ENCODE measurements around the gene SFMBT2. TPM values are rescaled to one million over a fixed set of nuclear protein-coding genes. Genes with fewer than 3 reads are reported as not detected.

SFMBT2 gene
- polyA plus RNA-seq, 4 donors, result 0.45 to 2.5 (median 1.3) TPM

GRCh38 chr10:7377614-7378248, 33.1 kb downstream of the SFMBT2 start:
- FAIRE-seq (no peak), DNase-seq (no peak)
- H3K27me3 ChIP-seq (ENCODE audit: control insufficient read depth in 3 of 3, insufficient read depth in 3 of 3, low read length in 3 of 3), result no peaks in the 10 kb centered on the region
- H3K4me1 ChIP-seq (ENCODE audit: control insufficient read depth in 3 of 3, insufficient read depth in 2 of 3, low read depth in 1 of 3, low read length in 2 of 3), result no peaks in the 10 kb centered on the region
- H3K36me3 ChIP-seq (ENCODE audit: control insufficient read depth in 3 of 3, insufficient read depth in 2 of 3, low read depth in 1 of 3, low read length in 3 of 3), result peaks cover 0 to 5% (median 3%) of the 10 kb centered on the region in 3 donors
- H3K27ac ChIP-seq (ENCODE audit: low read depth in 1 of 3, low read length in 2 of 3), result no peak overlapping the region
- 93 to 97% (median 96%) methylated on average over 7 of the region's 7 CpGs for WGBS, 3 donors
- no peak overlapping the region for H3K4me3 ChIP-seq (ENCODE audit: low read depth in 1 of 3, low read length in 3 of 3)
- peaks cover 0 to 4% of the 10 kb centered on the region in 2 donors for H3K9me3 ChIP-seq (ENCODE audit: control insufficient read depth in 2 of 2, insufficient read depth in 1 of 2, low read depth in 1 of 2, low read length in 1 of 2)

GRCh38 chr10:7374795-7375194, 36.0 kb downstream of the SFMBT2 start:
- H3K27ac ChIP-seq (ENCODE audit: low read depth in 1 of 3, low read length in 2 of 3), result no peak overlapping the region
- DNase-seq (no peak), FAIRE-seq (no peak)
- H3K36me3 ChIP-seq (ENCODE audit: control insufficient read depth in 3 of 3, insufficient read depth in 2 of 3, low read depth in 1 of 3, low read length in 3 of 3), result peaks cover 0 to 6% (median 3%) of the 10 kb centered on the region in 3 donors
- no peaks in the 10 kb centered on the region for H3K4me1 ChIP-seq (ENCODE audit: control insufficient read depth in 3 of 3, insufficient read depth in 2 of 3, low read depth in 1 of 3, low read length in 2 of 3)
- no peaks in the 10 kb centered on the region for H3K27me3 ChIP-seq (ENCODE audit: control insufficient read depth in 3 of 3, insufficient read depth in 3 of 3, low read length in 3 of 3)
- no peak overlapping the region for H3K4me3 ChIP-seq (ENCODE audit: low read depth in 1 of 3, low read length in 3 of 3)
- peaks cover 0 to 5% of the 10 kb centered on the region in 2 donors for H3K9me3 ChIP-seq (ENCODE audit: control insufficient read depth in 2 of 2, insufficient read depth in 1 of 2, low read depth in 1 of 2, low read length in 1 of 2)
- WGBS, 3 donors, result 83 to 90% (median 89%) methylated on average over 5 of the region's 5 CpGs

GRCh38 chr10:7373039-7373438, 37.8 kb downstream of the SFMBT2 start:
- DNase-seq (no peak), FAIRE-seq (no peak)
- Histone ChIP-seq H3K4me3 (ENCODE audit: low read depth in 1 of 3, low read length in 3 of 3) (no peak overlapping the region), H3K4me1 (ENCODE audit: control insufficient read depth in 3 of 3, insufficient read depth in 2 of 3, low read depth in 1 of 3, low read length in 2 of 3) (no peaks in the 10 kb centered on the region), H3K27ac (ENCODE audit: low read depth in 1 of 3, low read length in 2 of 3) (no peak overlapping the region), H3K9me3 (ENCODE audit: control insufficient read depth in 2 of 2, insufficient read depth in 1 of 2, low read depth in 1 of 2, low read length in 1 of 2) (peaks cover 0 to 5% of the 10 kb centered on the region in 2 donors), H3K36me3 (ENCODE audit: control insufficient read depth in 3 of 3, insufficient read depth in 2 of 3, low read depth in 1 of 3, low read length in 3 of 3) (peaks cover 0 to 10% (median 3%) of the 10 kb centered on the region in 3 donors), H3K27me3 (ENCODE audit: control insufficient read depth in 3 of 3, insufficient read depth in 3 of 3, low read length in 3 of 3) (no peaks in the 10 kb centered on the region)
- 87 to 93% (median 89%) methylated on average over 6 of the region's 6 CpGs for WGBS, 3 donors

GRCh38 chr10:7372504-7372903, 38.3 kb downstream of the SFMBT2 start:
- H3K27me3 ChIP-seq (ENCODE audit: control insufficient read depth in 3 of 3, insufficient read depth in 3 of 3, low read length in 3 of 3), result no peaks in the 10 kb centered on the region
- 77 to 92% (median 88%) methylated on average over 8 of the region's 8 CpGs for WGBS, 3 donors
- no peak for DNase-seq
- peaks cover 0 to 12% (median 0%) of the 10 kb centered on the region in 3 donors for H3K36me3 ChIP-seq (ENCODE audit: control insufficient read depth in 3 of 3, insufficient read depth in 2 of 3, low read depth in 1 of 3, low read length in 3 of 3)
- no peaks in the 10 kb centered on the region for H3K4me1 ChIP-seq (ENCODE audit: control insufficient read depth in 3 of 3, insufficient read depth in 2 of 3, low read depth in 1 of 3, low read length in 2 of 3)
- H3K27ac ChIP-seq (ENCODE audit: low read depth in 1 of 3, low read length in 2 of 3), result no peak overlapping the region
- peaks cover 0 to 5% of the 10 kb centered on the region in 2 donors for H3K9me3 ChIP-seq (ENCODE audit: control insufficient read depth in 2 of 2, insufficient read depth in 1 of 2, low read depth in 1 of 2, low read length in 1 of 2)
- no peak for FAIRE-seq
- H3K4me3 ChIP-seq (ENCODE audit: low read depth in 1 of 3, low read length in 3 of 3), result no peak overlapping the region

GRCh38 chr10:7370511-7370910, 40.3 kb downstream of the SFMBT2 start:
- no peak overlapping the region for H3K4me3 ChIP-seq (ENCODE audit: low read depth in 1 of 3, low read length in 3 of 3)
- no peak for FAIRE-seq
- peaks cover 0 to 13% (median 0%) of the 10 kb centered on the region in 3 donors for H3K36me3 ChIP-seq (ENCODE audit: control insufficient read depth in 3 of 3, insufficient read depth in 2 of 3, low read depth in 1 of 3, low read length in 3 of 3)
- no peaks in the 10 kb centered on the region for H3K4me1 ChIP-seq (ENCODE audit: control insufficient read depth in 3 of 3, insufficient read depth in 2 of 3, low read depth in 1 of 3, low read length in 2 of 3)
- DNase-seq, result no peak
- WGBS, 3 donors, result 88 to 94% (median 90%) methylated on average over 7 of the region's 7 CpGs
- peaks cover 0 to 5% of the 10 kb centered on the region in 2 donors for H3K9me3 ChIP-seq (ENCODE audit: control insufficient read depth in 2 of 2, insufficient read depth in 1 of 2, low read depth in 1 of 2, low read length in 1 of 2)
- no peak overlapping the region for H3K27ac ChIP-seq (ENCODE audit: low read depth in 1 of 3, low read length in 2 of 3)
- no peaks in the 10 kb centered on the region for H3K27me3 ChIP-seq (ENCODE audit: control insufficient read depth in 3 of 3, insufficient read depth in 3 of 3, low read length in 3 of 3)

DNA sequence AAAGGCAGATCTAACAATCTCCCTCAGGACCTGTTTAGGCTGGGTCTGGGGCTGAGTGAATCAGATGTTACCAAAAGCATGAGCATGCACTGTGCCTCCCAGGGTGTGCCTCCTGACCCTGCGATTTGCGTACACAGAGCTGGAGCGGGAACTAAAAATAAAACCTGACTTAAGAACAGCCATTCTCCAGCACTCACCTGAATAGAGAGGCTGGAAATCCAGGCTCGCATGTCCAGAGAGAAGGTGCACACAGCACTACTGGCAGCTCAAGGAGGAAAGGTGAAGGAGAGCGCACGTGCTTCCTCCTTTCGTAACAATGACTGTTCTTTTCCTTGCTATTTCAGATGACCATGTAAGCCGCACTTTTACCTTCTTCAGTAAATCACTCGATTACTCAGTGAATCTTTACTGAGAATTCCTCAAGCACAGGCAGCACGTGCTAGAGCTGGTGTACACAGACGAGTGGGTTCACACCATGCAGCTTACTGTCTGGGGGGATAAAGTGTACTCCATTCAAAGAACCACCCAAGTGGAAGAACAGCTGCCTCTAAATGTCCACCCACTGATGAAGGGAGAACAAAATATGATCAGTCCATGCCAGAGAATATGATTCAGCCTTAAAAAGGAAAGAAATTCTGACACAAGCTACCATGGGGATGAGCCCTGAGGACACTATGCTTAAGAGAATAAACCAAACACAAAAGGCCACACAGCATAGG, 45.6 kb downstream of the SFMBT2 start:
- Histone ChIP-seq H3K9me3 (ENCODE audit: control insufficient read depth in 2 of 2, insufficient read depth in 1 of 2, low read depth in 1 of 2, low read length in 1 of 2) (peaks cover 0 to 6% of the 10 kb centered on the region in 2 donors), H3K27ac (ENCODE audit: low read depth in 1 of 3, low read length in 2 of 3) (no peak overlapping the region), H3K36me3 (ENCODE audit: control insufficient read depth in 3 of 3, insufficient read depth in 2 of 3, low read depth in 1 of 3, low read length in 3 of 3) (peaks cover 0 to 11% (median 0%) of the 10 kb centered on the region in 3 donors), H3K4me1 (ENCODE audit: control insufficient read depth in 3 of 3, insufficient read depth in 2 of 3, low read depth in 1 of 3, low read length in 2 of 3) (no peaks in the 10 kb centered on the region), H3K4me3 (ENCODE audit: low read depth in 1 of 3, low read length in 3 of 3) (no peak overlapping the region), H3K27me3 (ENCODE audit: control insufficient read depth in 3 of 3, insufficient read depth in 3 of 3, low read length in 3 of 3) (no peaks in the 10 kb centered on the region)
- FAIRE-seq (no peak), DNase-seq (no peak)
- WGBS, 3 donors, result 83 to 89% (median 84%) methylated on average over 11 of the region's 11 CpGs

DNA sequence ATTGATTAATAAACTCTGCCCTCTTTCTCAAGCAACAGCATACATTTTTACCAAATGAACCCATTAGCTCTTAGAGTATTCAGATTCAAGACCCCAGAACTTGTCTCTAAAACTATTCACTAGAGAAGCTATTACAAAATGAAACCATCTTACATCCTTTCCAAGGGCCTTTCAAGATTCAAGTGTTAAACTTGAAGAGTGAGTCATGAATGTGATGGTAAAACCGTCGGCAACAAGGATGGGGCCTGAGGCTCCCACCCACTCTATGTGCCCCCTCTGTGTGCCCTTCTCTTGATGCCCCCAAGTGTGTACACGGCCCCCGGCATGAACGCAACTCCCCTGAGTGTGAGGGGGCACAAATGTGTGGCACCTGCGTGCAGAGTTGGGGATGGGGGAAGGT, 46.4 kb downstream of the SFMBT2 start:
- H3K36me3 ChIP-seq (ENCODE audit: control insufficient read depth in 3 of 3, insufficient read depth in 2 of 3, low read depth in 1 of 3, low read length in 3 of 3), result peaks cover 0 to 9% (median 0%) of the 10 kb centered on the region in 3 donors
- H3K27me3 ChIP-seq (ENCODE audit: control insufficient read depth in 3 of 3, insufficient read depth in 3 of 3, low read length in 3 of 3), result no peaks in the 10 kb centered on the region
- H3K27ac ChIP-seq (ENCODE audit: low read depth in 1 of 3, low read length in 2 of 3), result no peak overlapping the region
- H3K4me1 ChIP-seq (ENCODE audit: control insufficient read depth in 3 of 3, insufficient read depth in 2 of 3, low read depth in 1 of 3, low read length in 2 of 3), result no peaks in the 10 kb centered on the region
- no peak for DNase-seq
- WGBS, 3 donors, result 77 to 86% (median 84%) methylated on average over 6 of the region's 6 CpGs
- H3K4me3 ChIP-seq (ENCODE audit: low read depth in 1 of 3, low read length in 3 of 3), result no peak overlapping the region
- peaks cover 0 to 6% of the 10 kb centered on the region in 2 donors for H3K9me3 ChIP-seq (ENCODE audit: control insufficient read depth in 2 of 2, insufficient read depth in 1 of 2, low read depth in 1 of 2, low read length in 1 of 2)
- FAIRE-seq, result no peak

DNA sequence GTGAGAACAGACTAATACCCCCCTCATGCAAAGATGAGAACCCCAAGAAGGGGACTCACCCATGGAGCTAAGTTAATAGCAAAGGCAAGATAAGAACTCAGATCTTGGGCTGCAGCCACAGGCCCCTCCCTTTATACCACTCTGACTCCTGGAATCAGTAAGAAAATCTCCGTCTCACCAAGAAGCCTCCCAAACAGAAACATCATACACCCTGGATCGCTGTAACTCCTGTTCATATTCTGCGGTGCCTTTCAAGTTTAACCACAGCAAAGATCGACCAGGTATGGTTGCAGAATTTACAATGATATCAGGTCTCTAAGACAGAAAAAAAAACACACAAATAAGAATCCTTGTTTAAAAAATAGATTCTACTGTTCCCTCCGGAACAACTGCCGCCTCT, 47.1 kb downstream of the SFMBT2 start:
- H3K4me1 ChIP-seq (ENCODE audit: control insufficient read depth in 3 of 3, insufficient read depth in 2 of 3, low read depth in 1 of 3, low read length in 2 of 3), result no peaks in the 10 kb centered on the region
- H3K27ac ChIP-seq (ENCODE audit: low read depth in 1 of 3, low read length in 2 of 3), result no peak overlapping the region
- 91 to 93% (median 92%) methylated on average over 6 of the region's 6 CpGs for WGBS, 3 donors
- no peaks in the 10 kb centered on the region for H3K27me3 ChIP-seq (ENCODE audit: control insufficient read depth in 3 of 3, insufficient read depth in 3 of 3, low read length in 3 of 3)
- DNase-seq (no peak), FAIRE-seq (no peak)
- H3K36me3 ChIP-seq (ENCODE audit: control insufficient read depth in 3 of 3, insufficient read depth in 2 of 3, low read depth in 1 of 3, low read length in 3 of 3), result peaks cover 0 to 11% (median 0%) of the 10 kb centered on the region in 3 donors
- H3K9me3 ChIP-seq (ENCODE audit: control insufficient read depth in 2 of 2, insufficient read depth in 1 of 2, low read depth in 1 of 2, low read length in 1 of 2), result peaks cover 0 to 12% of the 10 kb centered on the region in 2 donors
- no peak overlapping the region for H3K4me3 ChIP-seq (ENCODE audit: low read depth in 1 of 3, low read length in 3 of 3)

Measured in small intestine (tissue), 7 donors.